ENCODE measurements around the gene PSMB10.

PSMB10 gene

GRCh38 chr16:67888331-67888730, 48.3 kb downstream of the PSMB10 start:
- DNase-seq = no peak

- DNase-seq = no peak
Measured at GRCh38 chr16:67886387-67886786, 50.3 kb downstream of the PSMB10 start.

- DNase-seq = no peak
Measured at GRCh38 chr16:67885976-67886375, 50.7 kb downstream of the PSMB10 start.

GRCh38 chr16:67885545-67885944, 51.1 kb downstream of the PSMB10 start:
- DNase-seq = no peak

- no peak for DNase-seq
Measured at GRCh38 chr16:67884684-67885083, 52.0 kb downstream of the PSMB10 start, which contains the start of gene NRN1L. NRN1L (plus strand) TSS chr16:67884885; CDS start chr16:67884904, 19 bp downstream.

Data from COR-L47 (cell line).